Ureter (tissue), 1 donor: ENCODE data around the gene SMIM13. TPM values are rescaled to one million over a fixed set of nuclear protein-coding genes. Genes with fewer than 3 reads are reported as not detected.

ENCODE experiments used
- DNase-seq: peaks from one replicate; pipeline ENCODE4 v3.0.0-alpha.2; 2020; ENCODE audit warnings: low spot score
- total RNA-seq: library from RNA; stranded (reverse); gene quantifications from one replicate; pipeline ENCODE4 v1.2.4, GENCODE V29; 2023
- donor health status: DM: yes; HTN: yes; CAD: no.

SMIM13 gene
- total RNA-seq, 1 donor from 2014 or later = 6.7 TPM

GRCh38 chr6:11153447-11153846, 59.8 kb downstream of the SMIM13 start:
- DNase-seq = no peak

DNA sequence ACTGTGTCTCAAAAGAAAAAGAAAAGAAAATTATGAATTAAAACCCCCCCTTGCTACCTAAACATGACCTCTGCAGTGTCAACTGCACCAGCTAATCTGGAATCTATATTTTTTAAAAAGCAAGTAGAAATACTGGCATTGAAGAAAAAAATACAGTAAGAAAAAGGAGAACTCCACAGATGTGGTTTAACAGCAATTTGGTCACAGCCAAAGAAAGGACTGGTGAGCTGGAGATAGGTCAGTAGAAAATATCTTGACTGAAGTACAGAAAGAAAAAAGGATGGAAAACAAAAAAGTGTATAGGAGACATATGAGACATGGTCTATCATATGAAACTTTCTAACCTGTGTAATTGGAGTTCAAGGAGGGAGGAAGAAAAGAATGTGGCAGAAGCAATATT, 62.0 kb downstream of the SMIM13 start:
- no peak for DNase-seq

- DNase-seq = no peak
Measured at GRCh38 chr6:11160199-11160598, 66.6 kb downstream of the SMIM13 start.

DNA sequence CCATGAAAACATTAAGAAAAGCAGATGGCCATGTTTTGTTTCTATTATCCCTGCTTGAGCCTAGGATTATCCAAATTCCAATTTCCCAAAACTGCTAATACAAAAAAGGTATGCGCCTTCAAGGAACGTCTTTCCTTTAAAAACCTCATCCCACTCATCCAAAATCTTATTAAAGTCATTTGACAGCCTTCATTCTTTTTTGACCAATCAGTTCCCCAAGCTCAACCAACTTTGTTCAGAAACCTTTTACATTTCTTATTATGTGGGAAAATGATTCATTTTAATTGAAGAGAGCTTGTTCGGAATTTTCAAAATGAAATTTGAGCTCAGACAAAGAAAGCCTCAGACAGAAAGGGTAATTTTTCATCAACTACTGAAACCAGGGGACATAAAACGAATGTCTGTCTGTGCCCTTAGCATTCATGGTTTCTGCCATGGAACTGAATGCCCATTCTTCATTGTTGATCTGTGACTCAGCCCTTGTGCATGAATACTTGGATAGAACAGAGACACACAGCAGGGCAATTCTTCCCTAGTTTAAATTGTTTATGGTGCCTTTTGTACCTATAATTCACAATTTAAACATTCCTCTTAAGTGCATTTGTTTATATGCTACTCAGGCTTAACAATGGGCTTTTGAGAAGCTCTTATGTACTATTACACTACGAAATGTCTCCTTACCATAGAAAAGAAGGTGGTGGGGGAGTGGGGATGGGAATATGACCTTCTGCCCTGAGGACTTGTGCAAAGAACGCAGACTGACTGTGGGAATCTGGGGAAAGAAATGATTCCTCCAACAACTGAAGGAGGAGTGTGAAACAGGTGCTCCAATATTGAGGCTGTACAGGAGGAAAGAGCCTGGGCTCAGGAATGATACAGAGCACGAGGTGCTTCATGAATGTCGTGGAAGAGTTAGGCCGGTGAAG, 67.7 kb downstream of the SMIM13 start:
- DNase-seq = no peak

GRCh38 chr6:11162262-11162661, 68.6 kb downstream of the SMIM13 start:
- DNase-seq = no peak

DNA sequence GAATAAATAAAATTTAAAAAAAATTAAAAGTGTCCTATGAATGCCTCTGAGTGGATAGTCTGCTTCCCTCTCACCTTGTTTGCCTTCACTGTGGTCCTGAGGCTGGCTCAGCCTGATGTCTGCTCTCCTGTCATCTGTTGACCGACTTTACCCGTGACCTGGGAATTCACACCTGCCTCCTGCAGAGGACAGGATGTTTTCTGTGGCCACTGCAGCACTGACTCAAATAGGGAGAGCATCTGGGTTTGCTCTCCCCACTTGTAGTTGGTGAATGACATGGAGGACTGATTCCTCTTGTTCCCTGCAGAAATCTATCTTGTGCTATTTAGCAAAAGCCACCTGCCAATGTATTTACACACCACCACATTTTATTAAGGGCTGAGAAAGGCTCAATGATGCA, 70.3 kb downstream of the SMIM13 start:
- no peak for DNase-seq

DNA sequence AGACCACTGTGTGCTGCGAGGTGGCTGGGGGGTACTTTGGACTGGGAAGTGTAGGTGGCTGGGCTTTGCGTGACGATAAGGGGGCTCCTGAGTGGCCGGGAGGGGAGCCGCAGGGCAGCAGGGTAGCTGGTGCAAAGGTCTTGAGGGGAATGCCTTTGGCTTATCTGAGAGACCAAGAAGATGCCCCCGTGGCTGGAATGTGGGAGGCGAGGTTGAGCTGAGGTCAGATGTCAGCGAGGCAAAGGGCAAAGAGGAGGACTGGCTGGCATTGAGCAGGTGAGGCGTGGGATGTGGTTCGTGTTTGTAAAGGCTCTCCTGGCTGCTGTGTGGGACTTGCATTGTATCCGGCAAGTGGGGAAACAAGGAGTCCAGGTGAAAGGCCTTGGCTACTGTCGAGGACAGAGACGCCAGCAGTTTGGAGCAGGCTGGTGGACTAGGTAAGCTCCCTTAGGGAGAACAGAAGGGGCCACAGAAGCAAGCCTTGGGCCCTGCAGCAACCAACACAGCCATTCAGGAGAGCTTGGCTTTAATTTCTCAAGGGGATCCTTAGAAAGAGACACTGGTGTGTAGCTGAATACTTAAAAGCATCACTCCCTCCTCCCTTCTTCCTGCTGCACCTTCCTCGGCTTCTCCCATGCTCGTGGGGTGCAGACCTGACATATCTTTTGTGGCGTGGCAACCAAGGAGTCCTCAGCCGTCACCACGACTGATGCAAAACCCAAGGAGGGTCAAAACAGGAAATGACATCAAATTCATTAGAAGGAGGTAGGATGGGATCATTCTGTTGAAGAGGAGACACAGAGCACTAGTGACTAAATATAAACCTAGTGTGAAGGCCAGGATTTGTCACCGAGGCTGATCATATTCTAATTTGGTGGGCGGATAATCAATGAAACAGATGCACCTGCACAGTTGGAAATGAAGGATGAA, 71.3 kb downstream of the SMIM13 start:
- DNase-seq = no peak

GRCh38 chr6:11166948-11167347, 73.3 kb downstream of the SMIM13 start:
- no peak for DNase-seq

GRCh38 chr6:11168091-11168635, 74.5 kb downstream of the SMIM13 start:
- no peak for DNase-seq

- no peak for DNase-seq
Measured at GRCh38 chr6:11171952-11172351, 78.3 kb downstream of the SMIM13 start.

DNA sequence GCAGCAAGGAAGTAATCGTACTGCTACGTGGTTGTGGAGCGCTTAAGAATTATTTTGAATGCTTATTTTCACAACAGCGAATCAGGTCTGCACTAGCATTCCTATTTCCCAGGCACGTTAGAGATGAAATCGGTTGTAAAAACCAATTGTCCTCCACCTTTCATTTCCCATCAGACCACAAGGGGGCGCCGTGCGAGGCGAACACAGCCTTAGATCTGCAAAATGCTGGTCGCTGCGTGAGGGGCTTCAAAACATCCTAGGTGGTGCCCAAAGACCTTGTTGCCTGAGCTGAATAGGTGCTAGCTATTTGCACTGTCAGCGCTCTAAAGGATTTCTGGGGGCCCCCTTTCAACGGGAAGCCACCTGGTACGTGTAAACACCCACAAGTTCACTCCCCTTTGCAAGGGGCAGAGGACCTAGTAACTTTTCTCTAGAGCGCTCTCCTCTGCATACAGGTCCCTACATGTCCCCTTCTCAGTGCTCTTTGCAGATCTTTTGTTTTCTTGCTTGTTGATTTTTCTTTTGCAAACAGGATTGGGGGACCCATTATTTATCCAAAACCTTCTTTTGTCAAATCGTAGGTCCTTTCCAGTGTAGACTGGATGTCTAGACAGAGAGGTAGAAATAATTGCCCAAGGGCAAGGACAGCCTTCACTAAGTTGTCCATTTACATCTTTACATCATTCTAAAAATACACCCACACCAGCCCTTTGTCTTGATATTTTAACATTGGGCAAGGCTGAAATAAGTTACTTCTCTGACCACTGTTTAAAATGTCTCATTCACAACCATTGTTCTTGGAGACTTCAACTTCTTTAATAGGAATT, 79.1 kb downstream of the SMIM13 start:
- DNase-seq = peak; percentile 69

DNA sequence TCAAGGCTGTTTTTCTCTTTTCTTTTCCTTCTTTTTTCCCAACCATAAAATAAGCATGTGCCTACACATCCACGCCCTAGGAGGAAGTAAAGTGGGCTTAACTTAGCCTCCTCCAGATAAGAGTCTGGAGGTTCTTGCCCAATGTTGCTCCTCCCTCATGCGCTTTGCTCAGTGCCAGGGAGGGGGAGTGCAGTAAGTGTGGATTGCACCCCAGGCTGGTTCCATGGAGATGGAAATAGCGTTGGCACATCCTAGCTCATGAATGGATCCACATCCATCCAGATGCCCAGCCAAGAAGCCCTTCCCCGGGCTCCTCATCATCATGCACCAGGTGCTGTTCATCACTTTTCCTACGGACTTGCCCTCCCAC, 80.6 kb downstream of the SMIM13 start:
- DNase-seq = no peak

DNA sequence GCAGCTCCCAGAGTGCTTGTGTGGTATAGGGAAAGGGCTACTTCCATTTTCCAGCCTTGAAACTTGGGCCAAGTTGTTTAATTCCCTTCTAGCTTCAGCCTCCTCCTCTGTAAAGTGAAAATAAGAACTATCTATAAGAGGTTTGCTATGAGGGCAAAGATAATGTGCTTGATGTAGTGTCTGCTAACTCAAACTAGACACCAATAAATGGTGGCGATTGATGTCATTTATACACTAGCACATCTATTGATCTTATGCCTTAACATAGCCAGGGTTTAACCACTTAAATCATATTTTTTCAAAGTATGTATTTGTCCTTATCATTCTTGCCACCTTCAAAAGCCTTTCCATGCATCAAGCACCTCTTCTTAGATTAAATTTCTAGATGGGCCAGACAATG, 83.6 kb downstream of the SMIM13 start:
- no peak for DNase-seq

GRCh38 chr6:11179088-11179418, 85.4 kb downstream of the SMIM13 start:
- no peak for DNase-seq

DNA sequence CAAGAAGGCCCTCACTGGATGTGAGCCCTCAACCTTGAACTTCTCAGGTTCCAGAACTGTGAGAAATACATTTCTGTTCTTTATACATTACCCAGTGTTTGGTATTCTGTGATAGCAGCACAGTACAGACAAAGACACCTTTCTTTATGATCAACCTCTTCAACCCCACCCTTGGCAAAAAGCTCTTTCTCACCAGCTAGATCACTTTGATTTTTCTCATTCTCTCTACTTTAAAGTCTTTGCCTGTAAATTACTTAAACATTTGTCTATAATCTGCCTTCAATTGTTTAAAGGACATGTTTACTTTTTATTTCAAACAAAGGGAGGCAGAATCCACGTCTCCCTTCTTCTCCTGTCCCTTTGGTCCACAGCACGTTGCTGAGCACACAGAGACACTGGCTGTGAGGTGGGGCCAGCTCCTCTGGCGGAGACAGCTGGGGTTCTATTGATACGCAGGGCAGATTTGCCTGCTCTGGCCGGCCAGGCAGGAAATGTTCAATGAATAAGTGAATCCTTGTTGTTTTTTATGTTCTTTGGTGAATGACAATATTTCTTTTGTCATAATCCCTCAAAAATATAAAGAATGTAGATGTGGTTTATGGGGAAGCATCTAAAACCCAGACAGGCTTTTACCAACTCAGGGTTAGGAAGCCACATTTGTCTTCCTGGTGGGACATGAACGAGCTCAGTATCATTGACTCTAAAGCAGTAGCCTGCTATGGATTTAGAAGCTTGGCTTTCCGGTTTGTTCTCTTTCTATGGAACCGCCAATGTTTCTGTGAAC, 86.0 kb downstream of the SMIM13 start:
- no peak for DNase-seq

DNA sequence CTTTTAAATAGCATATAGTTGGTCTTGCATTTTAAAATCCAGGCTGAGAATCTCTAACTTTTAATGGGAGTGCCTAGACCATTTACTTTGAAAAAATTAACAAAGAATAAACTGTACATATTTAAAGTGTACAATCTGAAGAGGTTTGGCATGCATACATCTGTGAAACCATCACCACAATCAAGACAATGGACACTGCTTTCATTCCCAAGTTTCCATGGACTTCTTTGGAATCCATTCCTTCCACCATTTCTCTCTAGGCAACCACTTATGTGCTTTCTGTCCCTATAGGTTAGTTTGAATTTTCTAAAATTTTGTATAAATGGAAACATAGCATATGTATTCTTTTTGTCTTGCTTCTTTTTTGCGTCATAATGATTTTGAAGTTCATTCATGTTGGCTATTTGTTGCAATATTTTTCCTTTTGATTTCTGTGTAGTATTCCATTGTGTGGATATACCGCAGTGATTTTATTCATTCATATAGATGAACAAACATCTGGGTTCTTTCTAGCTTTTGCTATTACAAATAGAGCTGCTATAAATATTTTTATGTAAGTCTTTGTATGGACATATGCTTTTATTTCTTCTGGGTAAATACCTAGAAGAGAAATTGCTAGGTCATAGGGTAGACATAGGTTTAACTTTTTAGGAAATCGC, 88.0 kb downstream of the SMIM13 start:
- no peak for DNase-seq

DNA sequence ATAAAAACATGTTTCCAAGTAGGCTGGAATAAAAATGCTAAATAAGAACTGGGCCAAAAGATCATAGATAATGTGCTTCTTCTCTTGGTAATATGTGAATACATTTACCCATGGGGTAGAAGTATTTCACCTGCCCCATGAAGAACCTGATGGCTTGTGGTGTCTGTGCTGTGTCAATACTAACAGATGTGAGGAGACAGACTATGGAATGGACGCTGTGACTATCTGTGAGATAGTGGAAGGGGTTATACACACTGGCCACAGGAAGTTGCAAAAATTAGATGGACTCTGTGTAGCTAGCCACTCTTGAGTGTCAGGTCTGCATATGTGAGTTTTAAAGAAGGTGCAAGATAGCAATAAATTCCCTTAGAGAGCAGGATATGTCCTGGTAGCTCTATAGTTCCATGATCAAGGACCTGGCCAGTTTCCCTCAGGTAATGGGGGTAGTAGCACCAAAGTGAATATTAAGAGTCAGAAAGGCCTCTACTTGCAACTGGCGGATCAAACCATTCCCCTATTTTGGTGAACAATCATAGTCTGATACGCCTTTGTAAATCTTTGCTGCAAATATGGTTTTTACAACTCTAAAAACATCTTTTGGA, 90.2 kb downstream of the SMIM13 start:
- DNase-seq = no peak

GRCh38 chr6:11185204-11185842, 91.7 kb downstream of the SMIM13 start:
- no peak for DNase-seq

DNA sequence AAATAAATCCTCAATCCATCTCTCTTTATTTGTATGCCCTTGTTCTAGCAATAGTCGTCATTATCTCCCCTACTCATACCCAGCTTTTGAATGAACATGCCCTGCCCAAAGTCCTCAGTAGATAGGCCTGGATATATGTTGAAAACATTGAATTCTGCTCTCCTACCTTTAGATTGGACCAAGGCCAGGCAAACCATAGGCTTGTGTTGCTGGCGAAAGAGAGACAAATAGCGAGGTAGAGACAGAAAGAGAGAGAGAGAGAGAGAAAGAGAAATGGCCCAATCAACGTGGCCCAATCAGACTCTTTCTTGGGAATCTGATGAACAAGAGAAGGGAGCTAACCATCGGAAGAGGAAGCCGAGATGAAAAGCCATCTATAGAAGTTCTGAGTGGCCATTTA, 93.7 kb downstream of the SMIM13 start:
- DNase-seq = no peak
